ENCODE measurements around the gene IL20.

Gene IL20

DNA sequence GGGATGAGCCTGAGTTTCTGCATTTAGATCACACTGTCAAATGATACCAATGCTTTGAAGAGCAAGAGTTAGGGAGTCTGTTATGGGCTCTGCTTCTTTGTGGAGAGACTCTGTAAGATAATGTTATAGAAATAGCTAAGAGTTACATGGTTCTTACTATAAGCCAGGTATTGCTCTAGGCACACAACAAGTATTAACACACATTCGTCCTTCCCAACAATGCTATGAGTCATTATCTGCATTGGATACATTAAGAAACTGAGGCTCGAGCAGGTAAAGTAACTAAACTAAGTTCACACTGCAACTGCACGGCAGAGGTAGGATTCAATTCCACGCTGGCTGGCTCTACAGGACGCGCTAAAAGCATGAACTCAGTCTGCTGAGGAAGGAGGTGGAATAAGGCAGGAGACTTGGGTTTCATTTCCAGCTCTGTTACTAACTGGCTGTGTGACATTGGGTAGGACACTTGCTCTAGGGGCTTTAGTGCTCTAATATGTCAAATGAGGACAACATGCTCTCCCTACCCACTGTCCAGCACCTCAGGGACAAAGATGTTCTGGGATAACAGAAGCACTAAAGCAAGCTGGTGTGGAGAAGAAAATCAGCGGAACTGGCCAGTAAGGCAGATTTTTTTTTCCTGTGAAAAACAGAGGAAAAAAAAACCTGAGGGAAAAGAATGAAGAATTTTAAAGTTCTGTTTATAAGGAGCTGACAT lies 23.7 kb upstream of the IL20 start:
- TF ChIP-seq CTCF (conservative IDR thresholded peaks at IDR 0.05; ENCODE audit: low read depth, low read length): no peak
- DNase-seq (ENCODE audit: low read depth): no peak

DNA sequence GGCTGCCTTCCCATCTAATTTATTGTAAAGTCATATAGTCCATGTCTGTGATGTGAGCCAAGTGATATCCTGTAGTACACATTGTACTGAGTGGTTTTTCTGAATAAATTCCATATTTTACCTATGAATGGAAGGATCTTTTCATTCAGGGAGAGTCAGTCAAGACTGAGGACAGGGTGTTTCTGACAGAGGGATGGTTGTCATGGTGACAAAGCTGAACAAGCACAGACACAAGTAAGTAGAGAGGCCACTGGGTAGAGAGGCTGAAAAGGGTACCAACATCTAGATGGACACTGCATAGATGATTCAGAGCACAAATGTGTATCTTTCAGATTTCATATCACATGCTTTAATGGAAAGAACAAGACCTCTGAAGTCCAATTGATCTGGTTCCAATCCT lies 22.6 kb upstream of the IL20 start:
- H3K4me3 ChIP-seq (ENCODE audit: low read length): no peak overlapping the region
- DNase-seq (ENCODE audit: low read depth): no peak
- no peak for TF ChIP-seq CTCF (conservative IDR thresholded peaks at IDR 0.05; ENCODE audit: low read depth, low read length)

More for the DNA sequence above, 23.7 kb upstream of the IL20 start:
- H3K4me3 ChIP-seq (ENCODE audit: low read length): no peak overlapping the region

DNA sequence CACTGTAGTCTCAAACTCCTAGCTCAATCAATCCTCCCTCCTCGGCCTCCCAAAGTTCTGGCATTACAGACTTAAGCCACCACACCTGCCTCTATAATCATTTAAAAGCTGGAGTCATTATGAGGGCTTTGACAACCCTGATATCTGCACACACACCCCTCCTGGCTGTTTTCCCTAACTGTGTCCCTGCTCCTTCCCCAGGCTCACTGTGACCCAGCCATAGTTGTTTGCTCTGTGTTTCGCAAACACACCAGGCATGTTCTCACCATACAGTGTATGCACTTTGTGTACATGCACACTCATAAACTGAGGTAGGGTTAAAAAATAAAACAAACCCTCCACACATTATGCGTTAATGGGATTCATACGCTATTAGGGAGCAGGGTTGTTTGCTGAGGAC lies 21.8 kb upstream of the IL20 start:
- no peak overlapping the region for H3K4me3 ChIP-seq (ENCODE audit: low read length)
- no peak for DNase-seq (ENCODE audit: low read depth)
- no peak for TF ChIP-seq CTCF (conservative IDR thresholded peaks at IDR 0.05; ENCODE audit: low read depth, low read length)

- no peak for DNase-seq (ENCODE audit: low read depth)
- H3K4me3 ChIP-seq (ENCODE audit: low read length): no peak overlapping the region
- no peak for TF ChIP-seq CTCF (conservative IDR thresholded peaks at IDR 0.05; ENCODE audit: low read depth, low read length)
Measured at GRCh38 chr1:206846487-206846886, 18.9 kb upstream of the IL20 start.

DNA sequence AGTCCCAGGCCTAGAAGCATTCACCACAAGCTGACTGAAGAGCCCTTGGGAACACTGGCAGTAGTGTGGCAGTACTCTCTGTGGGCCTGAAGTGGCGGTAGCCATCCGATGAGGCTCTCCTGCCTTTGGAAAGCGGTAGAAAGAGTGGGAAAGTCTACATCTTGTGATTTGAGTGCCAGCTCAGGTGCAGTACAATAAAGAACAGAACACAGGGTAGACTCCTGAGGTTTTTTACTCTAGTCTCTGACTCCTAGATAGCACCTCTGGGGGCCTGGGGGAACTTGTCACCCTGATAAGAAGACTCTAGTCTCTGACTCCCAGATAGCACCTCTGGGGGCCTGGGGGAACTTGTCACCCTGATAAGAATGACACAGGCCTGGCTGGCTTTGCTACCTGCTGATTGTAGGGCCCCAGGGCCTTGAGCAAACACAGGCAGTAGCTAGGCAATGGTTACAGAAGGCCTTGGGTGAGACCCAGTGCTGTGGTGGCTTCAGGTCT lies 18.0 kb upstream of the IL20 start:
- DNase-seq (ENCODE audit: low read depth): no peak
- TF ChIP-seq CTCF (conservative IDR thresholded peaks at IDR 0.05; ENCODE audit: low read depth, low read length): no peak
- H3K4me3 ChIP-seq (ENCODE audit: low read length): no peak overlapping the region

- DNase-seq (ENCODE audit: low read depth): no peak
- no peak overlapping the region for H3K4me3 ChIP-seq (ENCODE audit: low read length)
- TF ChIP-seq CTCF (conservative IDR thresholded peaks at IDR 0.05; ENCODE audit: low read depth, low read length): no peak
Measured at GRCh38 chr1:206847946-206848345, 17.5 kb upstream of the IL20 start.

DNA sequence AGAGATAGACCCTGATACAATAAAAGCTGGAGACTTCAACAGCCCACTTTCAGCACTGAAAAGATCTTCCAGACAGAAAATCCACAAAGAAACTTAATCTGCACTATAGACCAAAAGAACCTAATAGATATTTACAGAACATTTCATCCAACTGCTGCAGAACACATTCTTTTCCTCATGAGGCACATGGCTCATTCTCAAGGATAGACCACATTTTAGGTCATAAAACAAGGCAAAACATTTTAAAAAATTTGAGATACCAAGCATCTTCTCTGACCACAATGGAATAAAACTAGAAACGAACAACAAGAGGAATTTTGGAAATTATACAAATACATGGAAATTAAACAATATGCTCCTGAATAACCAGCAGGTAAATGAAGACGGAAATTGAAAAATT lies 15.0 kb upstream of the IL20 start:
- H3K4me3 ChIP-seq (ENCODE audit: low read length): no peak overlapping the region
- no peak for DNase-seq (ENCODE audit: low read depth)
- TF ChIP-seq CTCF (conservative IDR thresholded peaks at IDR 0.05; ENCODE audit: low read depth, low read length): no peak

All from retinal pigment epithelial cell (primary cell).